Cerebellar cortex (tissue), 1 donor: ENCODE measurements around the gene PLPP4.
"Not testable (repeated sequence)": the region's sequence is repeated elsewhere in the genome, so short reads cannot be mapped to it uniquely, and the experiment has no call there.

ENCODE experiments used
- DNase-seq: peaks from one replicate; pipeline ENCODE4 v3.0.0-alpha.2; 2015; ENCODE audit warnings: low spot score

The PLPP4 gene

GRCh38 chr10:120490288-120490687 lies 33.3 kb downstream of the PLPP4 start:
- no peak for DNase-seq

GRCh38 chr10:120492346-120492745 lies 35.3 kb downstream of the PLPP4 start:
- DNase-seq = no peak

DNA sequence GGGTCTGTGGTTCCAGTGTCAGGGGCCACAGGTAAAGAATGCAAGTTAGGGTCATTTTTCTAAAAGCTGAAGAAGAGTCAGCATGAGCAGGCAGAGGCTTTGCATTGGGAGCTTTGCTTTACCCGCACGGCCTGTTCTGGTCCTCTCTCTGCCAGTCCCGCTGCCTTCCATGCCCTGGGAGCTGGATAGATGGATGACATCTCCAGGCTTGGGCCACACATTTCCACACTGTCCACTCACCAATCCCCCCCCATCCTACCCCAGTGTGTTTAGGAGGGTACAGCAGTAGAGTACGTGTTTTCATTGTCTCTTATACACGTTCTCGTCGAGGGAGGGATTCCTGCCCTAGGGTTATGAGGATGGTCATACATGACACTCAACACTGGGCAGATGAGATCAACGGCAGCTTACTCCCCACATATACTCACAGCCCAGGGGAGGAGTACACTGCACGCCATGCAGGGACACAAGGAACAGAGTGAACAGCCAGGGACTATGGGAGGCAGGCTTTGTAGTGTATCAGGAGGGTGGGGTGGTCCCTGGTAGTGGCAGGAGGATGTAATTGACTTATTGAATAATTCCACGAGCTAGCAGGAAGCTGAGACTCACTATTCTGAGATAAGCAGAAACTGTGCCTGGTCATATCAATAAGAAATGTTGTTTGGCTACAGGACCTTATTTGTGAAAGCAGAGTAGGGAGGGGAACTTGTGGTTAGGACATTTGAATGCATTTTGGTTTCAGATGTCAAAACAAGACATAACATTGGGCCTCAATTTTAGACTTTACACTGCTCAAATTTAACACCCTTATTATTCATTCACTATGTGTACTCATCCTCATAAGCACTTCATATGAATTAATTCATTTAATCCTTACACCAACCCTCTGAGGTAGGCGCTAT lies 36.6 kb downstream of the PLPP4 start:
- DNase-seq = no peak

DNA sequence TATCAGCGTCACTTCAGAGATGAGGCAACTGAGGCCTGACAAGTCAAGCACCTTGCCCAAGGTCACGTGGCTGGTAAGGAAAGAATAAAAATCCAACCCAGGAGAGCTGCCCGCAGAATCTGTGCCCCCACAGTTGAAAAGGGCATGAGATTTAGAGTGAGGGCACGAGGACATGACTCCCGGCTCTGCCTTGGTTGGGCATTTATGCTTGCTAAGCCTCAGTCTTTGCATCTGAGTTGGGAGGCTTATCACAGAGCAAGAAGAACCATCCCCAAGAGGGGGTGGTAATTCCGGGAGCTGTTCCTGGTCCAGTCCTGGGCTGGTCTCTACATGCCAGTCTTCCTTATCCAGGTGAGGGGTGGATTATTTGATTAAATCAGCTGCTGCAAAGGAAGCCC lies 37.3 kb downstream of the PLPP4 start:
- no peak for DNase-seq

DNA sequence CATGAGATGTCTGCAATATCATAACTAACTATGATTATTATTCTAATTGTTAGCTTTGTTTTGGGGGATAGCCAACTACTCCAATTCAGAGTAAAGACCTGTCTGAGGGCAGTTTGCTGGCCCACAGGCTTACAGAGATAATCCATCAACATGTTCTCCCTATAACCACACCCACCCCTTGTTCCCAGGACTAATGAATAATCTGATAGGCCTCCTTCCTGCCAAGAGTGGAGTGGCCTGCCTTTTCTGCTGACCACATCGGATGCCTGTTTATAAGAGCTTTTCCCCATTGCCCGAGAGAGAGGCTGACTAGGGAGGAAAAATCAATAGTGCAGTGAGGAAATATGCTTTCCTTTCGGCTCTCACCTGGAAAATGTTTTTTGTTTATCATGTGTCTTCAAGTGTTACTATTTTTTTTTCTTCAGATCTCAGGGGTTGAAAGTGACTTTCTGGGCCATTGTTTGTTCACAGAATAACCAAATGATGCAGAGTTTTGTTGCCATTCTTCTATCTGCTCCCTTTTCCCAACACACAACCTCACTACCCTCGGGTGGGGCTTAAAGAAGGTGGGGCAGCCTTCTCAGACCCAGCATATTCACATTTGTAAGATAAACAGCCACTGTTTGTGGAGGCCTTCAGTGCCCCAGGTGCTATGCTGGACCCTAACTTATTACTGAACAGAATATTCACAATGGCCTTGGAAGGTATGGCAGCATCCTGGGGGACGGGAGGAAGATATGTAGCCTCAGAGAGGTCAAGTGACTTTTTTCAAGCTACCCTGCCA lies 38.4 kb downstream of the PLPP4 start:
- no peak for DNase-seq

- no peak for DNase-seq
Measured at GRCh38 chr10:120499883-120500282, 42.9 kb downstream of the PLPP4 start.

DNA sequence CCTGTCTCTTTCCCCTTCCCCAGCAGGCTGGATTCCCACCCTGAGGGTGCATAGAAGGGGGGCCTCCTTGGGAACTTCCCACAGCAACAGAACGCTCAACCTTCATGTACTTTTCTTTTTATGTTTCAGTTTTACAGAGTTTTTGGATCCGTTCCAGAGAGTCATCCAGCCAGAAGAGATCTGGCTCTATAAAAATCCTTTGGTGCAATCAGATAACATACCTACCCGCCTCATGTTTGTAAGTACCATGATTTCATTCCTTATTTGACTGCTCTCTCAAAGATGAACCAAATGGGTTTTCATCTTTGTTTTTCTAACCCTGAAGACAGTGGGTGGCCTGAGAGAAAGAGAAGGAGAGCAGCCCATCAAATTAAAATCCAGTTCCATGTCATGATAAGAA lies 46.7 kb downstream of the PLPP4 start:
- DNase-seq = peak; percentile 49

GRCh38 chr10:120504227-120504626 lies 47.2 kb downstream of the PLPP4 start:
- DNase-seq = not testable (repeated sequence)

DNA sequence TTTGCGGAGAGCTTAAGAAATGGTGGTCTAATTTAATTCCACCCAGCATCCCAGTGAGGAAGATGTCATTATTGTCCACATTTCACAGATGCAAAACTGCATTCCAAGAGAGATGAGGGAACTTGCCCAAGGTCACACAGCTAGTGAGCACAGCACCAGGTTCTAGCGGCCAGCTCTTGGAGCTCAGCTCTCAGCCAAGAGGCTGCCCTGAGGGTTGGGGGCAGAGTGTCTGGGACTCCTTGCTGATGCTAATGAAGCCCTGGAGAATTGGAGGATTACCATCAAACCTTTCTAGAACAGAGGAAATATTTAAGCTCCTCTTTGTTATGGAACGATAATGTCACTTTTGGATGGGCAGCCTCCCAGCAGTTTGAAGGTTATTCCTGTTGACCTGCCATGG lies 48.0 kb downstream of the PLPP4 start:
- DNase-seq = peak; percentile 31

DNA sequence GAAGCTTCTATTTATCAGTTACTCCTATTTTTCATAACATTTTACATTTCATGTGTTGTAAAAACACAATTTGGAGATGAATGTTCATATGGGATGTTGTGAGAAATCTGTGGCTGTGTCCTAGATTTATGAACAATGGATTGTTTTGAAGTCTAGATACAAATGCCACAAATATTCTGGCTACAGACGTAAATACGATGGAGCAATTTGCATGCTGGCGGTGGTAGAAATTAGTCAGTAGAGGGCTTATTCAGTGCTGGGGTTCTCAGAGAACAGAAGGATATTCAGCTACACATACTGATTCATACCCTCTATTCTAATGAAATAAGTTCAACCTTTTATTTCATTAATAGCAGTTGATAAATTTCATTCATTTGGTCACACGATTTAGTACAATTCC lies 48.8 kb downstream of the PLPP4 start:
- DNase-seq = no peak

DNA sequence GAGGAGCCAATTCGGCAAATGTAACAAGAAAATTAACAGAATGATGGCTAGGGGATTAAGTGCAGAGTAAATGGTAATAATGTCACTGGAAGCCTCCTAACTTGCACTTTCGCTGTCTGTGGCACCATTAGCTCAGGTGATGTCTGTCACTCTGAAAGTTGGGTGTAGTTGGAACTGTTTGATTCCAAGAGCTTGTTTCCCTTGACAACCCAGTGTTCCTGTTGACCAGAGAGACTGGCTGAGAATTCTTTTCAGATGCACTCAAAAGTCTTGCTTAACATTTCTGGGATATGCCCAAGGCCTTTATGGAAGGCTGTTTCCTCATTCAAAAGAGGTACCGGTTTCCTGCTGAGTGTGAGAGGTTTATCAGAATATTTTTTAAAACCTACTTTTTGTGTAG lies 49.6 kb downstream of the PLPP4 start:
- DNase-seq = no peak

DNA sequence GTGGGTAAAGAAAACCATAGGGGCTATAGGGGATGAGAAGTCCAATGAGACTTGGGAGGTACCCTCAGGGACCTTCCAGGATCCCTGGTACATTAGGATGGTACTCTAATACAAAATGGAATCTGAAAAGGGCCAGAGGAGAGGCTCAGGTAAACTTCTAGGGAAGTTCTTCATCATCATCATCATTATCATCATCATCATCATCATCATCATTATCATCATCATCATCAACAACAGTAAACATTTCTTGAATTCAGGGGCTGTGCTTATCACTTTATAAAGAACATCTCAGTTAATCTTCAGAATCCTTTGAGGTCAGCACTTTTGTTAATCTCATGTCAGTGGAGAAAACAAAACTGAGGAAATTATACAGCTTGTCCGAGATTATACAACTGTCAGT lies 50.1 kb downstream of the PLPP4 start:
- no peak for DNase-seq

GRCh38 chr10:120507651-120508050 lies 50.6 kb downstream of the PLPP4 start:
- DNase-seq = no peak

DNA sequence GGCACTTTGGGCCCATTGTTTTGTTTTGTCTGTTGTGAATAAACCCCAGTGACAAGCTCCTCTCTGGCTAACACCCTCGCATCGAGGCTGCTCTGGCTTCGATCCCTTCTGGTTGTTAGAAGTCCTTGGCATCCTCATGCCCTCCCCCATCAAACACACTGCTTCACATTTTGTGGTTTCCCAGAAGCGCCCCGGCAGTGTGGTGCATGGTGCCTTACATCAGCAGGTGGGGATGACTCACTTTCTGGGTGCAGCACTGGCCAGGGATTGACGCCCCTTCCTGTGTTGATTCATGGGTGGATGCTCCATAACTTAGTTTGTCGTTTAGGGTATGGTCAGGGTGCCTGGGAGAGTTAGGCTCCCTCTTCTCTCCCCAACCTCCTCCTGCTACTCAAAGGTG lies 51.4 kb downstream of the PLPP4 start:
- no peak for DNase-seq

DNA sequence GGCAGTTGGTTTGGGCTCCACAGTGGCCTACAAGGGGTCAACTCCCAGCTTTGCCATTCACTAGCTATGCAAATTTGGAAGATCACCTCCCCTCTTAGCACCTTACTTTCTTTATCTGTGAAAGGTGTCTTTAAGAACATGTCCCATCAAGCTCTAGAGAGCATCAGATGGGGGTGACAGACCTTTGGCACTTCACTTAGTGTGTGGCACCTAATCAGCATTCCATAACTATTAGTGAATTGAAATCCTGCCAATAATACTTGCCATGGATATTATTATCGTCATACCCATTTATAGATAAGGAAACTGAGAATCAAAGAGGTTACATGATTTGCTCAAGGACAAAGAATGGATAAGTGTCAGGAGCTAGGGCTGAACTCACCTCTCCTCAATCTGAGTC lies 51.9 kb downstream of the PLPP4 start:
- DNase-seq = no peak

- no peak for DNase-seq
Measured at GRCh38 chr10:120511165-120511564, 54.1 kb downstream of the PLPP4 start.

- no peak for DNase-seq
Measured at GRCh38 chr10:120513307-120513796, 56.3 kb downstream of the PLPP4 start.

DNA sequence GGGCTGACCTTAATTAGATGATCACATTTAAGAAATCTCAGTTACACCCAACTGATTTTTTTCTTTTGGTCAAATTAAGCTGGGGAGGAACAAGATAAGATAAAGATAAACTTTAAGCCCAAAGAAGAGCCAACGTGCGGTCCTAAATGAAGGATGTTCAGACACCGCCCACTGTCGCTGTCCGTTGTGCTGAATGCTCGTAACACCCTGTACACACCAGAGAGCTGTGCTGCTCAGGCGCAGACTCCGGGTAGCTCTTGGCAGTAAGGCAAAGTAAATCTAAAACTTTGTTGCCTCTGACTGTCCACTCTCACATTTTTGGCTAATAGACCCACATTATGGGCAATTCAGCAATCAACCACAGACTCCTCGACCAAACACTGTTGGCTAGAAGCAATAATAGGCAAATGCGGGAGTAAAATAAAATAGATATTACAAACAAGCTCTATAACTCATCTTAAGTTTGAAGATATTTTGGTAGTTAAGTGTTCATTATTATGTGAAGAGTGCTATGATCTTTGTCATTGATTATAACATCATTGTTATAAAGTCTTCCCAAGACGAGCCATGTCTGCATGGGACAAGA lies 57.1 kb downstream of the PLPP4 start:
- DNase-seq = no peak

- DNase-seq = no peak
Measured at GRCh38 chr10:120514959-120515358, 57.9 kb downstream of the PLPP4 start.

DNA sequence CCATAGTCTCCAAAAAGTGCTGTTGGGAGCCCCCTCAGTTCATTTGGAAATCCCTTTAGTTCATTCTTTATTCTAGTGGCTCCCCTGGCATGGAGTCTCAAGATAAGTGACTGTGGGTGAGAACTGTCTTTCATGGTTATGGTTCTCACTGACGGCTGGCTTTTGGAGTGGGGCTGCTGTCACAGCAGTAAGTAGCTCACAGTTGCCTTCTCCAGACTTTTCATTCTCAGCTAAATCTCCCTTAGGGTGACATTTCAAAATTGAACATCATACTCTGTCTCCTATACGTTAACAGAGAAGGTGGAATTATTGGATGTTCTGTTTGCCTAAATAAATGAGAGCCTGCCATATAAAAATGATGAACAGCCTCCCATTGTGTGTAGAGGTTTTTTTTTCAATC lies 58.7 kb downstream of the PLPP4 start:
- no peak for DNase-seq

- no peak for DNase-seq
Measured at GRCh38 chr10:120516426-120516825, 59.4 kb downstream of the PLPP4 start.

DNA sequence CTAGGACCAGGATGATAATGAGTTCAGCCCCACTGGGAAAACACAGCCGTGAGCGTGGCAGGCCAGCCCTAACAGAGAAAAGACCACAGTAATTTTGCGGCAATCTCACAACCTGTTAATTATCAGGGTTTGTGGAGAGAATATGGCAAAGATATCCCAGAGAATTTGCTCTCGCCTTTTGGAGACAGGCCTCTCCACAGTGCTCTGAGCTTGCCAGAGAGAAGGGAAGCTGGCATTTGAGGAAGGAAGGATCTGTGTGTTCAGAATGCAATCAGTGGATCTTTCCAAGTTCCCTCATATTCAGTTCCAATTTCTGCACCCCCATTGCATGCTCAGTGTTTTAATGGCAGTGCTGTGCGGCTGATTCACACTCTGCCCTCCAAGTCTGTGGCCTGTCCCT lies 60.2 kb downstream of the PLPP4 start:
- DNase-seq = peak; percentile 75
